ENCODE data around the gene PKD1L1.
"Not testable (repeated sequence)": the region's sequence is repeated elsewhere in the genome, so short reads cannot be mapped to it uniquely, and the experiment has no call there.

PKD1L1 gene

DNA sequence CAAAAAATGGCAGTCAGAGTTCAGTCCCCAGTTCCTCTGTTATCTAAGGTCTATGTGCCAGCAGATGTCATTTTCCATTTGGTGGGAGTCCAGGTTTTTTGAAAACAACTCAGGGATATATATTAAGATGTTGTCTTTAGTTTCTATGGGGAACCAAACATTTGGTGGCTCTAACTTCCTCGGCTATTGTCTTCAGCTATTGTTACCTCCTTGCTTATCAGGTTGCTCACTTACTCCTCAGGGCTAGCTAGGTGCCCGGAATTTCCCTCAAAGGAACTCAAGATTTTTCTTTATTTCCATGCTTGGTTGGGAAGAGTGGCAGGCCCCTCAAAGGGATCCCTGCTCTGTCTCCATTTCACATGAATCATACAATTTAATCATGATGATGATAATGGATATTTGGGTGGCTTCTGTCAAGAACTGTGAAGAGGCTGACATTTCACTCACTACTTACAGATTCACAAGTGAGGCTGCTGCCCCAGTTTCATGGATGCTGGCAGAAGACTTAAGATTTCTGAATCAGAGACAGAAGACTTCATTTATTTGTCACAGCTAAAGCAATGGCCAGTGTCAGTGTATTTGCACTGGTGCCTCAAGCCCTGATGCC, 182.8 kb downstream of the PKD1L1 start:
- DNase-seq (ENCODE audit: low spot score): no peak

DNA sequence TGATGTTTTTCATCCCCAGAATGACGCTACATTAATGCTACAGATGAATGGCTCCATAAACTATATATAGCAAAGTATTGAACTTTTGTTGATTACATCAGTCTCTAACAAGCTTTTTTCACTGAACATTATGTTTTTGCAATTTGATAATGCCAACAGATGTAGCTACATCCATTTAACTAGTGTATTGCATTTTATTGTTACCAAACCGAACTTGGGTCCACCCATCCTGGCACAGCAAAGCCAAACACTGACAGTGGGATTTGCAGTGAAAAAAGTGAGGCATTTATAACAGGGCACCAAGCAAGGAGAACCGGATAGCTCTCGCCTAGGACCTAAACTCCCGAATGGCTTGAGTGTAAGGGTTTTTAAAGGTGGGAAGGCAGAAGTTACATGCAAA, 183.5 kb downstream of the PKD1L1 start:
- DNase-seq (ENCODE audit: low spot score): no peak

DNA sequence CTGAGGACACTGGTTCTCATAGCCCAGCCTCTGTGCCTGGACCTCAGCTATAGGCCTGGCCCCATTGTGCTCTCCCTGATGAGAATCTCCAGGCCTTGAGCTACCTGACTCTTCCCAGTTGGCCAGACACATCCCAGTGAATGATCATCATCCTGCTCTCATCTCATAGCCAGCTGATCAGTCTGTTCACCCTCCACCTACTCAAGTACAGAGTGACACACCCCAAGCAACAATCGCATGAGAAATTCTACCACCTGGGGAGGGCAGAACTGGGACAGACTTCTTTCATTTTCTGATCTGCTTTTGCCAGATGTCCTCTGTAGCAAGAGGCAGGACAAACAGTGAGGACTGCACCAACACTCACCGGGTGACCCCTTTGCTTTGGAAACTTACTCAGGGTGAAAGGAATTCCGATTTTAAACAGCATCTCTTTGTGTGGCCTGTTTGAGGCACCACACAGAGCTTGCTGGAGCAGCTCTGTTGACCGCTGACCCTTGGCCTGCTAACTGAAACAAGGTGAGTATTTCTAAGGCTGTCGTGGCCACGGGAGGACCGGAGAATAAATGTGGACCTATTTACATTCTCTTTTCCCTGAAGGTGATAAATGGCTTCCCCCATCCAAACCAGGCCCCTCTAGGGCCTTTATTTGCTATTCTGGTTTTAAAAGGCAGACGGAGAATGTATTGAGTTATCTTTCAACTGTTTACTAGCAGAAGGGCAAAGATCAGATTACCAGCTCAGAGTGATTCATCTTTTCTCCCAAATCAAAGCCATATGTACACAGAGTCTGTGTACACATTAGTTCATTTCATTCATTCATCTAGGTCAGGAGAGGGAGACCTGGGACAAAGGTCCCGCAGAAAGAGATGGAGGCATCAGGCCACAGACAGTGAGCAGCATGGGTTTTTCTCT, 184.9 kb downstream of the PKD1L1 start:
- peak; percentile 65 for DNase-seq (ENCODE audit: low spot score)

DNA sequence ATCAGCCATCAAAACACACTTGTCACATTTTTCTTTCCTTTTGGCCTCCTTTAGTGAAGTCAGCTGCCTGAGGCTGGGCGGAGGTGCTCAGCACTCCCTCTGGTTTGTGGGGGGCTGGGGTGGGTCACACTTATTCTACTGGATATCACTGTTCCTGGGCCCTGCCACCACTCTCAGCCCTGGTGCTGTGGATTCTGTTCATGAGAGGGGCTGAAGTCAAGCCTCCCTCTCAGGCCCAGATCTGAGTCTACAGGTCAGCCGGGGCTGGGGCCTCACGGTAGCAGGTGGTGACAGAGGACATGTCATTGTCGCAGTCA, 185.6 kb downstream of the PKD1L1 start:
- no peak for DNase-seq (ENCODE audit: low spot score)

DNA sequence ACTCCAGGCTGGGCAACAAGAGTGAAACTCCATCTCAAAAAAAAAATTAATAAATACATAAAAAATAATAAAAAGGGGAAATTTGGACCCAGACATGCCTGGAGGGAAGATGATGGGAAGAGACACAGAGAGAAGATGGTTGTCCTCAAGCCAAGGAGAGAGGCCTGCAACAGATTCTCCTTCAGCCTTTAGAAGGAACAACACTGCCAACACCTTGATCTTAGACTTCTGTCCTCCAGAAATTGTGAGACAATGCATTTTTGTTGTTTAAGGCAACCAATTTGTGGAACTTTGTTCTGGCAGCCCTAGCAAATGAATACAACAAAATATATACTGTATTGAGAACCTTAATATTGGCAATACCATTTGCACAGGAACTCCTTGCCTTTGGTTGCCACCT, 186.1 kb downstream of the PKD1L1 start:
- no peak for DNase-seq (ENCODE audit: low spot score)

GRCh38 chr7:47759056-47759706, 189.1 kb downstream of the PKD1L1 start:
- DNase-seq (ENCODE audit: low spot score): no peak

GRCh38 chr7:47758546-47758945, 189.7 kb downstream of the PKD1L1 start:
- DNase-seq (ENCODE audit: low spot score): no peak

- DNase-seq (ENCODE audit: low spot score): no peak
These were observed 190.3 kb downstream of the PKD1L1 start for GRCh38 chr7:47757921-47758411.

DNA sequence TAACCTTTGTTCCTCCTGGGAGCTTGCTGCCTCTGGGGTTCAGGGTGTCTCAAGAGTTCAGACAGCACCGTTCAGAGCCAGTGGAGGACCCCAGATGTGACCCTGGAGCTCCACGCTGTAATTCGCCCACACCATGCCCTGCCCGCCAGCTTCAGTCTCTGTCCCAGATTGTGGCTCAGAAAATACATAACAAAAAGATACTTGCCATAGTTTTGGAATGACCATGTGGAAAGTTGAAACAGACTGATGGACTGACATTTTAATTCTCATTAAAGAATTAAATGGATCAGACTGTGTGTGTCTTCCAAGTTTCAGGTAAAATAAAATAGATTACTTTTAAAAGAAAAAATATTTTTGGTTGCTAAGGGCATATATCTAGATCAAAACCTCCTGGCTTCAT, 191.6 kb downstream of the PKD1L1 start:
- no peak for DNase-seq (ENCODE audit: low spot score)

GRCh38 chr7:47755248-47755647, 193.0 kb downstream of the PKD1L1 start:
- no peak for DNase-seq (ENCODE audit: low spot score)

GRCh38 chr7:47751724-47752123, 196.5 kb downstream of the PKD1L1 start:
- DNase-seq (ENCODE audit: low spot score): not testable (repeated sequence)

DNA sequence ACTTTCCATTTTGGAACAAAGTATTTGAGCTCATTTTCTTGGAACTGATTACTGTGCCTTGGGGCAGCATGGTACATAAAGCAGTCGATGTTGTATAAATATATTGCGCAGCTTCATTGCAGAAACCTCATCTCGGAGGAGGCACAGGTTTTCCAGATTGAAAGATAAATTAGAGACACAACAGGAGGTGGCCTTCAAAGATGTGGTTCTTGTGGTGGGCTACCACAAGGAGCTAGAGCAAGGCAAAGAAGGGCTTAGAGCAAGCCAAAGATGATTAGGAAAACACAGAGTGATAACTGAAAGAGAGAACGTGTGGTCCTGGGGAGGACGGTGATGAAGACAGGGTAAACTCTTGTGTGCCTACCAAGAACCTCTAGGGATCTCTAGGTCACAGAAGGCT, 197.2 kb downstream of the PKD1L1 start:
- DNase-seq (ENCODE audit: low spot score): no peak

GRCh38 chr7:47748041-47748440, 200.2 kb downstream of the PKD1L1 start:
- DNase-seq (ENCODE audit: low spot score): no peak

GRCh38 chr7:47747160-47747559, 201.1 kb downstream of the PKD1L1 start:
- DNase-seq (ENCODE audit: low spot score): no peak

- DNase-seq (ENCODE audit: low spot score): no peak
These were observed 201.8 kb downstream of the PKD1L1 start for GRCh38 chr7:47746468-47746867.

GRCh38 chr7:47744883-47745282, 203.4 kb downstream of the PKD1L1 start:
- DNase-seq (ENCODE audit: low spot score): no peak

DNA sequence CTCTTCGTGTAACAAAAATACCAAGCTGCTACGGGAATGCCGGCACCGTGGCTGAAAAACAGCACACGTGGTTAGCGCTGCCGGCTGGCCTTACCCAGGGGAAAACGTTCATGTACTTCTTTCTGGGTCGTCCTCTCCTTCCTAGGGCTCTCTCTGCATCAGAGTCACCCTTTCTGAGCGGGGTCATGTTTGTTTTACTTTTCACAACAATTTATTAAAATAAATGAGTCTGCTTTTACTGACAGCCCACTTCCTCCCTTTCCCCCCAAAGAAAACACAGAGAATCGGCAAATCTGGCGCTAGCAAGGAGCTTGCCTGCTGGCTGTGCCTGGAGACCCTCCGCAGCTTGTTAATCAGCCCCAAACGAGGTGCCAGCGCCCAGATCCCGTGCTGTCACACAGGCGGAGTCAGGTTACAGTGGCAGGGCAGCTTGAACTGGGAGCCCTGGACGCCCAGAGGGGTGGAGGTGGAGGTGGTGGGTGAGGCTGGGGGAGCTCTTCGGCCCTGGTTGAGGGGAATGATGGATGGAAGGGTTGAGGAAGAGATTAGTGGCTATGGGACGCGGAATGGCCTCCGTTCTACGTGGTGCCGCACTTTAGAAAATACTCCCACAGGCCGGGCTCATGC, 204.2 kb downstream of the PKD1L1 start:
- no peak for DNase-seq (ENCODE audit: low spot score)

DNA sequence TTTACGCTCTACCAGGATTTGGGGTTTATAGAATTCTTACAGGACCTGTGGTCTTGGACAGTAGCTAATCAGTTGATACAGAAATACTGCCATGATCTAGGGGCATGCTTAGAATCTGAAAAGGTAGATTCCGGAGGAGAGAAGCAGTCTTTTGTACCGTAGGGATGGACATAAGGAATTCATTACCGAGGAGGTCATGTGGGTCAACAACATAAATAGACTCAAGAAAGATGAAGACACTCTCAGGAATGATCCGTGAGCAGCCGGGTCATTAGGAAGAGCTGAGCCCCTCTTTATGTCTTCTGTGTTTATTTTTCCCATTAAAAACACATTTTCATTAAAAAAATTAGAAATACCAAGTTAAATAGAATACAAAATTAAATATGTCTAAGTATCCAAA, 206.3 kb downstream of the PKD1L1 start:
- no peak for DNase-seq (ENCODE audit: low spot score)

- no peak for DNase-seq (ENCODE audit: low spot score)
These were observed 208.4 kb downstream of the PKD1L1 start for GRCh38 chr7:47739891-47740290.

GRCh38 chr7:47739301-47739875, 208.9 kb downstream of the PKD1L1 start:
- DNase-seq (ENCODE audit: low spot score): no peak

- DNase-seq (ENCODE audit: low spot score): no peak
These were observed 209.6 kb downstream of the PKD1L1 start for GRCh38 chr7:47738563-47739166.

GRCh38 chr7:47737601-47738000, 210.7 kb downstream of the PKD1L1 start:
- DNase-seq (ENCODE audit: low spot score): no peak

Measured in cerebellar cortex (tissue), 1 donor.